HG03175 (cell line): Measurements from ENCODE around the gene APLP1.
A peak's percentile ranks its signal among the peaks of the same experiment; 100 is the strongest.
"Not testable (repeated sequence)": the region's sequence is repeated elsewhere in the genome, so short reads cannot be mapped to it uniquely, and the experiment has no call there.

Source experiments
- ATAC-seq: cut with Tn5 transposase; IDR thresholded peaks from one replicate; pipeline ENCODE4 v1.9.1; 2021; ENCODE audit warnings: mild to moderate bottlenecking, moderate library complexity; ENCODE audit not compliant: unreplicated experiment

Gene APLP1

DNA sequence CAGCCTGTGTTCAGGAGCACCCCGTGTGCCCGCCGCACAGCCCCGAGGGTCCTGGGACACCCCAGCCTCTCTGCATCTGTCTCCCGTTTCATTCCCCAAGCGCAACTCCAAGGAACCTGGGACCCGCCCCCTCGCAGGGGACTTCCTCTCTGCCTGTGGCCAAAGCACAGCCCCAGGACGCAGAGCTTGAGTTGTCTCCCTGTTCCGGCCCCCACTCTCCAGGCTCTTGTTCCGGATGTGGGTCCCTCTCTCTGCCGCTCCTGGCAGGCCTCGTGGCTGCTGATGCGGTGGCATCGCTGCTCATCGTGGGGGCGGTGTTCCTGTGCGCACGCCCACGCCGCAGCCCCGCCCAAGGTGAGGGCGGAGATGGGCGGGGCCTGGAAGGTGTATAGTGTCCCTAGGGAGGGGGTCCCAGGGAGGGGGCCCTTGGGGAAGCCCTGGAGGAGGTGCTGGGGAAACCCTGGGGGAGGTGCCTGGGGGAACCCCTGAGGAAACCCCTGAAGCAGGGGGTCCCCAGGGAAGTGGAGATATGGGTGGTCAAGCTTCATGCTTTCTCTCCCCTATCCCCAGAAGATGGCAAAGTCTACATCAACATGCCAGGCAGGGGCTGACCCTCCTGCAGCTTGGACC is 35.3 kb downstream of the APLP1 start:
- peak; percentile 46 for ATAC-seq

DNA sequence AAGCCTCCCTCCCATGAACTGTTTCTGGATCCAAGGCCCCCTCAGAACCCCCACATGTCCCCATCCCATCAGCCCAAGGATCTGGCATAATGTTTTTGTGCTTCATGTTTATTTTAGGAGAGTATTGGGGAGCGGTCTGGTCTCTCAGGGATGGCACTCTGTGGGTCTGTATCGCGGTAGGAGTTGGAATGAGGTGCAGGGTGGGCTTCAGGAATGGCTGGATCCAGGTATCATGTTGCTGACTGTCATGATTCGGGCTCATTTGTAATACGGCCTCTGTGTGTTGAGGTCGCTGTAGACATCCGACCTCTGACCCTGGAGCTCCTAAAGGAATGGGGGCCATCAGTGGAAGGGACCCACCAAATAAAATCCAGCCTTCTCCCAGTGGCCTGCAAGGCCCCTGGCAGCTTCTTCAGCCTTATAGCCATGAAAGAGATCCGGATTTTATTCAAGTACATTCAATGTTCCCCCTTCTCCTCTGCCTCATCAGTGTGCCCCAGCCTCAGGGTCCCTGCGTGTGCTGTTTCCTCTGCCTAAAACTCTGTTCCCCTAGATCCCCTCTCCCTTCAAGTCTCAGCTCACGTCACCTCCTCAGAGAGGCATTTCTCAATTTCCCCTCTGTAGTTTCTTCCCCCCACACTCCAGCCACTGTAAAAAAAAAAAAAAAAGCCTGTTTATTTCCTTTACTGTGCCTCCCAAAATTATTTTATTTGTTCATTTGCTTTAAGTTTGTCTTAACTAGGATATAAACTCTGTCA is 36.1 kb downstream of the APLP1 start:
- no peak for ATAC-seq

DNA sequence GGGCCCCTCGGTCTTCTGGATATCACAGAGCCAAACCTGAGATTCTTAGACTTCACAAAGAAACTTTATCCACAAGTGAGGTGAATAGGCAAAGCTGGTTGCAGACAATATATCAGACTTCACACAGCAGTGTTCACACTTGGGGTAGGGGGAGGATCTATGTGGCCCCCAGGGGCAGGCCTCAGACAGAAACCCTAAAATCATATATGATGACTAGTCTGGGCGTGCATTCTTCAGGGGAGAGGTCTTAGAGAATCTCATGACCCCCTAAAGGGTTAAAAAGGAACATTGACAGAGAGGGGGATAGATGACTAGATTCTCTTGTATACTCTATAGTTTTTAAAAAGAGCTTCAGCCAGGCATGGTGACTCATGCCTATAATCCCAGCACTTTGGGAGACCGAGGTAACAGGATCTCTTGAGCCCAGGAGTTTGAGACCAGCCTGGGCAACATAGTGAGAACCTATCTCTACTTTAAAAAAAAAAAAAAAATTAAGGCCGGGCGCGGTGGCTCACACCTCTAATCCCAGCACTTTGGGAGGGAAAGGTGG is 36.9 kb downstream of the APLP1 start:
- no peak for ATAC-seq

GRCh38 chr19:35907377-35907745 is 39.0 kb downstream of the APLP1 start:
- ATAC-seq, result no peak

DNA sequence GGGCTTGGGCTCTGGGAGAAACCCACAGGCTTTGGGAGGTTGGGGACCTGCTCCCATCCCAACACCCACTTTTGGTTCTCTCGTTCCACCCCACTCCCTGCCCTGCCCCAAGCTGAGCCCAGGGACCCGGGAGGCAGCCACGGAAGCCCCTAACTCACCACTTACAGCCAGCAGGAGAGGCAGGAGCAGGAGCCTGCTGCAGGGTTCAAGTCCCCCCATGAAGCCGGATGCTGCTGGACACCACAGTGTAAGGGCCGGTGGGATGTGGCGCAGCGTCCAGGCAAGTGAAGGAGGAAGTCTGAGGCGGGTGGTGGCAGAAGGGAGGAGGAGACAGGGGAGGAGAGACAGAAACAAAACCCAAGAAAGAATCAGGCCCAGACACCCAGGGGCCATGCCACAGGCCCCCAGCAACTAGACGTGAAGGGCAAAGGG is 39.7 kb downstream of the APLP1 start, which contains the start of gene TYROBP:
TSS of gene TYROBP (minus strand) at position 286 of the 432 bp plus-strand sequence. CDS start at position 219, 67 bp downstream.
- no peak for ATAC-seq

DNA sequence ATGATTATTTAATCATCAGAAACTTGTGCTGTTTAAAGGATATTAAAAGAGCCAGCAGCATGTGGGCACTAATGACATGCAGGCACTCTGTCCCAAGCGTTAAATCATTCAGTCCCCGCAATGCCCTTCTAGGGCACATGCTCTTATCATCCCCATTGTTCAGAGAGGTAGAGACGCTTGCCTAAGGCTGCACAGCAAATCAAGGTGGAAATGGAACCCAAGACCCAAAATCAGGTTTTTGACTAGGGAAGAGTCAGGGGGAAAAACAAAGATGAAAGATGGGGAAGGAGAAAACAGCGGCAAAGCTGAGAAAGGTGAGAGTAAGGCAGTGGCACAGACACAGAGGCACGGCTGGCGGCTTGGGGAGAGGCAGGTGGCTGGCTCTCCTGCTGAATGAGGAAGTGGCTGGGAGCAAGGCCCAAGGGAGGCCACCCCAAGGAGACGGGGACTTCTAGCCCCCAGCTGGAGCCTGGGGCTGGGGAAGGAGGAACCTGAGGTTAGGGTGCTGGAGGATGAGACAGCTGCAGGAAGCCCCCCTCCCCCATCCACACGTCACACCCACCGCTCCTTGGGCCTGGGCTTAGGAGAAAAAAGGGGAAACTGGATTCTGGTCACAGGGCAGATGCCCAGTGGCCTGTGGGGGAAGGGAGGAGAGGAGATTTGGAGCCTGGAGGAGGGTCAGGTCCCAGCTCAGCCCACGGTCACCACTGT is 40.8 kb downstream of the APLP1 start:
- no peak for ATAC-seq

DNA sequence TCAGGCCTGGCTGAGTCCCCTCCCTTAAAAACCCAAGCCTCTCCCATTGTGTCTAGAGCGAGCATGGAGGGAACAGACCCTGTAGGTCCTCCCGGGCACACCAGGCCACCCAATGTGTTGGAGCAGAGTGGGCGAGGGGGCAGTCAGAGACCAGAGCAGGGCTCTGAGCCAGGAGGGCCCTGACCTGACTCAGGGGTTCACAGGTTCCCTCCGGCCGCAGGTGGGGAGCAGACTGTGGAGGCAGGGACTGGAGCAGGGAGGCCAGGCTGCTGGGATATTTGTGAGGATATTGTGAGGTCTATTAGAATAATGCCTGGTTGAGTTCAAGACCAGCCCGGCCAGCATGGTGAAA is 41.3 kb downstream of the APLP1 start:
- ATAC-seq, result no peak

DNA sequence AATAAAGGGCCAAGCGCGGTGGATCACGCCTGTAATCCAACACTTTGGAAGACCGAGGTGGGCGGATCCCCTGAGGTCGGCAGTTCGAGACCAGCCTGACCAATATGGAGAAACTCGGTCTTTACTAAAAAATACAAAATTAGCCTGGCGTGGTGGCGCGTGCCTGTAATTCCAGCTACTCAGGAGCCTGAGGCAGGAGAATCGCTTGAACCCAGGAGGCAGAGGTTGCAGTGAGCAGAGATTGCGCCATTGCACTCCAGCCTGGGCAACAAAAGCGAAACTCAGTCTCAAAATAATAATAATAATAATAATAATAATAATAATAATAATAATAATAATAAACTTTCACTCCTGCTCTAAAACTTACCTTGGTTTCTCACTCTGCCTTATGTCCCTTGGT is 42.0 kb downstream of the APLP1 start:
- not testable (repeated sequence) for ATAC-seq

DNA sequence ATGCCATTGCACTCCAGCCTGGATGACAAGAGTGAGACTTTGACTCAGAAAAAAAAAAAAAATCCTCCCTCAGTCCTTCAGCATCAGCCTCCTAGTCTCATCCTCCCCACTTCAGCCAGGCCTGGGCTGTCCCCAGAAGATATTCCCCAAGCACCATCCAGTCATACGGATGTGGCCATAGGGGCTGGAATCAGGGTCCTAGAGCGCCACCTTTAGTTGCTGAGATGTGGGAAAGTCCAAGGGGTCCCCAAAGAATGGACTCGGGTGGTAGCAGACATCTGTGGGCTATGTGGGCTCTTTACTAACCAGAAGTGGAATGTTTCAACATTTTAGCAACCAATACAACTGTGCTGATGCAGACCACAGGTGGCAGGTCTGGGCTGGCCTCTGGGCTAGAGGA is 42.8 kb downstream of the APLP1 start:
- ATAC-seq, result no peak

- ATAC-seq, result no peak
Observed at GRCh38 chr19:35911790-35912189, 43.4 kb downstream of the APLP1 start.

GRCh38 chr19:35913589-35913988 is 45.2 kb downstream of the APLP1 start:
- ATAC-seq, result no peak

DNA sequence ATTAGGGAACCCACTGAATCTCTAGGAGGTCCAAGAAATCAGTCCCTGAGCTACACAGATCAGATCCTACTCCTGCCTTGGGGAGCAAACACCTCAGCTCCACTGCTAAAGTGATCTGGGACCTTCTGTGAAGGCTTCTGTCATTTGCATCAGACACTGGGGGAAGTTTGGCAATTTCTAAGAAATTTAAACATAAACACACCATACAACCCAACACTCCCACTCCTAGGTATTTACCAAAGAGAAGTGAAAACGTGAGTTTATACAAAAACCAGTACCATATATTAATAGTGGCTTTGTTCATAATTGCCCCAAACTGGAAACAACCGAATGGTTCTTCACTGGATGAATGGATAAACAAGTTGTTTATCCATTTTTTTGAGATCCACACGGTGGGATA is 47.1 kb downstream of the APLP1 start:
- ATAC-seq, result no peak

DNA sequence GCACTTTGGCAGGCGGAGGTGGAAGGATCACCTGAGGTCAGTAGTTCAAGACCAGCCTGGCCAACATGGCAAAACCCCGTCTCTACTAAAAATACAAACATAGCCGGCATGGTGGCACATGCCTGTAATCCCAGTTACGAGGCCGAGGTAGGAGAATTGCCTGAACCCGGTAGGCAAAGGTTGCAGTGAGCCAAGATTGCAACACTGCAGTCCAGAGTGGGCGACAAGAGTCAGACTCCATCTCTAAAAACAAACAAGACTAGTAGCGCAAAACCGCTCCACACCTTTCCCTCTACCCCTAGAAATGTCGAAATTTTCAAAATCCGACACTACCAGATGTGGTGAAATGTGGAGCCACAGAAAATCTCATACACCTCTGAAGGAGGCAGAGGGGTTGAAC is 50.9 kb downstream of the APLP1 start:
- no peak for ATAC-seq

GRCh38 chr19:35921012-35921411 is 52.6 kb downstream of the APLP1 start:
- no peak for ATAC-seq

DNA sequence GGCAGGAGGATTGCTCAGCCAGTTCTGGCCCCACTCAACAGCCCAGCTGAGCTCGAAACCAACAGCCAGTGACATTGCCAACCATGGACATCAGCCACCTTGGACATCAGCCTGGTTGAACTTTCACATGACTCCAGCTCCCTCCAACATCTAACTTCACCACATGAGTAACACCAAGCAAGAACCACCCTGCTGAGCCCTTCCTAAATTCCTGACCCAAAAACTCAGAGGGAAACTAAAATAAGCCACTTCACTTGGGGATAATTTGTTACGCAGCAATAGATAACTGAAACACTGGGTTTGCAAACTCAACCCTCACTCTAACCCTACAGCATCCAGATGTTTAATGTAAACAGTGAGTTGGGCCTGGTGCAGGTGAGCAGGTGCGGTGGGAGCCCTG is 57.1 kb downstream of the APLP1 start:
- no peak for ATAC-seq

DNA sequence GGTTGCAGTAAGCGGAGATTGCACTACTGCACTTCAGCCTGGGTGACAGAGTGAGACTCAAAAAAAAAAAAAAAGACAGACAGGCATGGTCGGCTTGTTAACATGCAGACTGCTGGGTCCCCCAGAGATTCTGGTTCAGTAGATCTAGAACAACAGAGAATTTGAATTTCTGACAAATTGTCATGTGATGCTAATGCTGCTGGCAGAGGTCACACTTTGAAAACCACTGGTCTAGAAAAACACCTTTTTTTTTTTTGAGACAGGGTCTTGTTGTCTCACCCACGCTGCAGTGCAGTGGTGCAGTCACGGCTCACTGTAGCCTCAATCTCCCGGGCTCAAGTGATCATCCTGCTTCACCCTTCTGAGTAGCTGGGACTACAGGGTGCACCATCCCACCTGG is 60.1 kb downstream of the APLP1 start:
- no peak for ATAC-seq
